Measurements from ENCODE around the gene TCFL5. TPM values are rescaled to one million over a fixed set of nuclear protein-coding genes. Genes with fewer than 3 reads are reported as not detected.
"Not testable (repeated sequence)": the region's sequence is repeated elsewhere in the genome, so short reads cannot be mapped to it uniquely, and the experiment has no call there.

The TCFL5 gene
- polyA plus RNA-seq, 1 donor: 12.6 TPM

DNA sequence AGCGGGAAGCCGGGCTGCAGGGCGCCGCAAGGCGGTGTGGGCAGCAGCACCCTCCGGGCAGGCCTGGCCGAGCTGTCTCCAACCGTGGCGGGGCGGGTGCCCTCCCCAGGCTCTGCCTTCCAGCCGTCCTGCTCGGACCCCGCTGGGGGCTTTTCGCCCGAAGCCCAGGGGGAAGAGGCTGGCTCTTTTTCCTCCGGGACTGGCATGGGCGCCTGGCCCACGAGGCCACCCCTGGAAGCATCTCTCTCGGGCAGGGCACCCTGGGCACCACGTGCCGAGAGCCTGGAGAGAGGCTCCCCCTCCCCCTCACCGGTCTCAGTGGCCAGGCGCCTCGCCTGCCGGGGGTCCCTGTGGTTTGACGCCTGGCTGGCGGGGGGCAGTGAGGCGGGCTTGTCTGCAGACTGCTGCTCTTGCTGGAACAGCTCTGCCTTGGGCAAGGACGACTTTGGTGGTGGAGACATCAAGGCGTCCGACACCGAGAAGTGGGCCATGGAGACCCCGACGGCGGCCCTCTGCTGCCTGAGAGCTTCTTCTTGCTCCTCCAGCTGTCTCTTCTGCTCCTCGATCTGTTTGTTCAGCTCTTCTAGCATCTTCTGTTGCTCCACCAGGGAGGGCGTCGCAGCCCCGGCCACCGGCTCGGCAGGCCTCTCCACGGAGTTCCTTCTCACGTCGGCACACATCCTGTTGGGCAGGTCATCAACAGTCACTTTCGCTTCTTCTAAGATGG is 19.5 kb upstream of the TCFL5 start:
- DNase-seq: no peak

- DNase-seq: no peak
Measured at GRCh38 chr20:62880147-62880934, 18.7 kb upstream of the TCFL5 start.

DNA sequence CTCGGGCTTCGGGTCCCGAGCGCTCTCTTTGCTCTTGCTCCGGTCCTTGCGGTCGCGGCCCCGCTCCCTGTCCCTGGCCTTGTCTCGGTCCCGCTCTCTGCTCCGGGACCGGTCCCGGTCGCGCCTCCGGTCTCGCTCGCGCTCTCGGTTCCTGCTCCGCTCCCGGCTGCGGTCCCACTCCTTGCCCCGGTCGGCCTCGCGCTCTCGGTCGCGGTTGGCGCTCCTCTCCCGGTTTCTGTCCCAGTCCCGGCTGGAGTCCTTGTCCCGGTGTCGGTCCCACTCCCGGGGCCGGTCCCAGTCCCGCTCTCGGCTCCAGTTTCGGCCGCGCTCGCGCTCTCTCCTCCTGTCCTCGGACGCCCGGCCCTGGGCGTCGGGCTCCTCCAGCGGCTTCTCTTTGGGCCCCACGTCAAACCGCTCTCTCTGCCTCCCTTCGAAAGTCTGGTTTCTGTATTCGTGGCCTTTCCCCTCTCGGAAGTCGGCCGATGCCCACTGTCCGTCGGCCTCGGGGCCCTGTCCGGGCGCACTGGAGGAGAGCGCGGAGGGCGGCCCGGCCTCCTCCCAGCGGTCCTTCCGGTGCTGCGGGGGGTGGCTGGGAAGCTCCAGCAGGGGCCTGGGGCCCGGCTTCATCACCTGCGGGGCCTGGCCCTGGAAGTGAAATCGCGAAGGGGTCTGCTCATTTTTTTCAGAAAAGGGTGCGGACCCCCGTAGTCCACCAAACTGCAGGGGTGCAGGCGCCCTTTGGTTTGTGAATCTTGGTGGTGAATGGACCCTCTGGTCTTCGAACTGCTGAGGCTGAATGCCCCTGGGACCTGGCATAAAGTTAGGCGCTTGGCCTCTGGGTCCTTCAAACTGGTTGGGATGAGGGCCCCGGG is 17.9 kb upstream of the TCFL5 start:
- DNase-seq: no peak

DNA sequence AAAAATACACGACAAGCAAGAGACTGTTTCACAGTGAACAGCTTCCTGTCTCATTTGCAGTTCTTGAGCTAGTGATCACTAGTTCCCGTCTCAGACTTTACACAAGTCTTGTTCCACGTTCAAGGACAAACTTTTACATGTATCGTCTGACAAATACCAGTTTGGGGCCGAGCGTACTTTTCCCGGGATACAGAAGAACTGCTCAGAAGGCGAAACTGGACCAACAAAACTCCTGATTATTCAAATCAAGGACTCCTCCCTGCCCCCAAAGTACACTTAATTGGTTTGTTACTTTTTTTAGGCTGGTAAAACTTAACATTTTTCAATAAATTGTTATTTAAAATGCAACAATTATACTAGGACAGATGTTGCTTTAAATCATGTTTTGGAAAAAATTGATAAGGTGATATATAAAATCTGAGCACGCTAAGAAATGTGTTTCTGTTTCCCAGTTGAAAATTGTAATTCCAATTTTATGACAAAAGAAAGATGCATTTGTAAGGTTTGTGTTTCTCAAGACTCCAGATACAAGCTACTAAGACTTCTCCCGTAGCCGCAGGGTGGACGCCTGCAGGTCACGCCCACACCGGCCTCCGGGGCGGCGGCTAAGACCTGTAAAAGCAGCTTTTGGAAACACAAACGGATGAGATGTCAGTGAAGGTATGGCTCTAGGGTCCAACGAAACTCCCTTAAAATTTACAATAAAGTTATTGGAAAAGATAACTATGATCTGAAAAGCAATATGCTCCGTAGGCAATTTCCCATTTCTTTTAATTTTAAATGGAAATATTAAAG is 16.8 kb upstream of the TCFL5 start:
- no peak for DNase-seq

DNA sequence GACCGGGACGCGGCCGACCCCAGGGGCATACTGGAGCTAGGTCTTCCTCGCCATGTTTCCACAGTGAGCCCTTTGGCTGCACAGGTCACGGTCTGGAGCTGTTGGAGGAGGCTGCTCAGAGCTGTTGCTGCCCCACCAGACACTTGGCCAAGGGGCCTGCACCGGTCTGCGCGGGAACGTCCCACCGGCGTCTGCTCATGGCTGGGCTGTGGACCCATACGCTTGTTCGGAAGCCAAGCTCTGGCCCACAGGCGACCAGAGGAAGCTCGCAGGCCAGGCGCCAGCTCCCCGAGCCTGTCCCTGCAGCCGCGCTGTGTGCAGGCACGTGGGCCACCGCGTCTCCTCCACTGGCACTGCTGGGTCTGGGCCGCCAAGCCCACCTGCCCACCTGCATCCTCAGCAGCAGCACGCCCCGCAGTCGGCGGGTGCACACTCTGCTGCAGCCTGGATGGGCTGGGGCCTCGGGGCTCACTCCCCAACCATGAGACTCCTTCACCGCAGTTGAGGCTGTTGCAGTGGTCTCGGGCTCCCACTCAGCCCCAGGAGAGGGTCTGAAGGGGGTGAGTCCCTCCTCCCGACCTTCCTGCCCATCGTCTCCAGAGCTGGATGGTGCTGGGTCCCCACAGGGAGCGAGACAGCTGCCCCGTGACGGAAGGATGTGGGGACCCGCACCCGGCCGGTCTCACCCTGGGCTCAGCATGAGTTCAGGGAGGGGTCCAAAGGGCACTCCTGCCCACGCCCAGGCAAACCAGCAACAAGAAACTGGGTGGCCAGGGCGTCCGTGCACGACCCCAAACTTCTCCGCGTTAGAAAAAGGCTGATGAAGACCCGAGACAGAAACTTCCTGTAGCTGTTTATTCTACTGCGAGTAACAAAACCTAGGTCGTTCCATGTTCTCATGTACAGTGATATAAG is 15.5 kb upstream of the TCFL5 start:
- no peak for DNase-seq

DNA sequence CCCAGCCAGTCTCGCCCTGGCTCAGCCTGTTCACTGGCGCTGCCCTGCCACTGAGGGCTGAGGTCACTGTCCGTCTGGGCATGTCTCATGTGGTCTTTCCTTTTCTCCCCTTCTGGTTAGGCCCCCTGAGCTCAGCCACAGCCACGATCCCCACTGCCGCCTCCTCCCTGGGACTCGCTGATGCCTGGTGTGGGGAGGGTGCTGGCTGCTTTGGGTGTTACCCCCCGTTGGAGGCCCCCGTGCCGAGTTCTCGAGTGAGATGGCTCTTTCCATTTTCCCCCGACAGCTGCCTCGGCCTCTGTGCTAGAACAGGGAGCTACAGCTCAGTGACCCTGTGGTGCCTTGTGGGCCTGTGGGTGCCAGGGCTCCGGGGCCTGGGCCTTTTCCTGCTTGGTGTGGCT is 14.9 kb upstream of the TCFL5 start:
- DNase-seq: no peak

DNA sequence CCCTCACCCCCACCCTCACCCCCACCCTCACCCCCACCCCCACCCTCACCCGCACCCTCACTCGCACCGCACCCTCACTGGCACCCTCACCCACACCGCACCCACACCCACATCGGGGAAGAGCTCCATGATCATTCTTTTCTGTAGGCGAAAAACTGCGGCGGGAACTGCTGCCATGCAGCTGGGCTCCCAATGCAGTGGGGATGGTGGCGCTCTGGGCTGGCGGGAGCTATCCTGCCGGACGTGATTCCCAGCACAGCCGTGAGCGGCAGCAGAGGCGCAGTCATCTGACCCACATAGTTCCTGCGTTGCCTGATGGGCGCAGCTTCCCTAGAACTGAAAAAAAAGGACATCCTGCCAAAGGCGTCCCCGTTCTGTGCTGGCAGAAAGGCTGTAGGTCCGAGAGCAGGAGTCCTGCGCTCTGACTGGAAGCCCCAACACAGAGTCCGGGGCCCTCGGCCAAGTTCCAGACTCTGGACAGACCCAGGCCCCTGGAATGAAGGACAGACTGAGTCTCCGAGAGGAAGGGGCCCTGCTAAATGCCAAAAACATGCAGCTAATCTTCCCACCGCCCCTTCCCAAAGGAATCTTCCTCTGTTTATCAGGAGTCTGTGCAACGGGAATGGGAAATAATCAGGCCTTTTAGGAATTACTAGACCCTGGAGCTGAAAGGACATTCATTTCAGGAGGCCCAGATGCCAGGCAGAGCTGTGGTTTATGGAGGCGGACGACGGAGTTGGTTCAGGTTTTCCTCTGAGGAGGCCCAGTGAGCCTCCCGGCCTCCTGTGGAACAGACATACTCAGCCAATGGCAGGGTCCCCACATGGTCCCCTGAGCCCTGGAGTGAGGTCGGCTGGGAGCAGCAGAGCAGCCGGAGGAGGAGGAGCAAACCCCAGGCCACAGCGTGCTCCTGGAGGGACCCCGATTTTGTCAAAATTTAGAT is 14.1 kb upstream of the TCFL5 start:
- peak; percentile 72 for DNase-seq

GRCh38 chr20:62874964-62875344 is 13.3 kb upstream of the TCFL5 start:
- DNase-seq: no peak

DNA sequence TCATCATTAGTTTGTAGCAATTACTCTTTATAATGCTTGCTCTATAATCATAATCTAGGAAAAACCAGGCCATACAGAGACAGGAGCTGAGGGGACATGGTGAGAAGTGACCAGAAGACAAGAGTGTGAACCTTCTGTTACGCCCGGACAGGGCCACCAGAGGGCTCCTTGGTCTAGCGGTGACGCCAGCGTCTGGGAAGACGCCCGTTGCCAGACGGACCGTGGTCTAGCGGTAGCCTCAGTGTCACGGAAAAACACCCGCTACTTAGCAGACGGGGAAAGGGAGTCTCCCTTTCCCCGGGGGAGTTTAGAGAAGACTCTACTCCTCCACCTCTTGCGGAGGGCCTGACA is 12.0 kb upstream of the TCFL5 start:
- DNase-seq: not testable (repeated sequence)

DNA sequence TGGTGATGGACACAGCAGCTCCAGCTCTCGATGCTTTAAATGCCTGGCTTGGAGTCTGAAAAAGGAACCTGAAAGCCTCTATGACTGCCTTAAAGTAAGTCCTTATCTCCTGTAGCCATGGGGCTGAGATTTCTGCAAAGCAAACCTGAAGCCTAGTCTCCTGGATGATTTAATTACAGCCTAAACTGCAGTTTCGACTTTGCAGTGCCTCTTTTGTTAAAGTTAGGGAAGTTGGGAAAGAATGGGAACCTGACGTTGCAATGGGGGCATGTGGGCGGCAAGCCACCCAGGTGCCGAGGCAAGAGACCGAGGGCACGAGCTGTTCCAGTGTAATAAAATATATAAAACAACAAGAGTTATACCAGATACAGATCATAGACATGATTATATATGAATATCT is 11.7 kb upstream of the TCFL5 start:
- no peak for DNase-seq

DNA sequence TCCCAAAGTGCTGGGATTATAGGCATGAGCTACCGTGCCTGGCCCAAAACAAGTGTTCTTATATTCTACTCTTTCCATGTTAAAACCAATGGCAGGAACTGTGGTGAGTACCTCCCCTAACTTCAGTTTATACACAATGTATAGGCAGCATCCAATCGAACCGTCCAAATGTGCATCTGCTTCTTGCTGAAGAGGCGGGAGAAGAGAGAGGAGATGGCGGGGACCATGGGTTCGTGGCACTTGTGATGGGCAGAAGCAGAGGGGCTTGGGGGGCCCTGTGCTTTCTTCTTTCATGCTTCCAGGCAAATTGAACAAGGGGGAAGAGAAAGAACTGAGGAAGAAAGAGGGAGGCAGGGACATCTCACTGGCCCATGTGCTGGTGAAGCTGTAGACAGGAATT is 11.2 kb upstream of the TCFL5 start:
- no peak for DNase-seq

DNA sequence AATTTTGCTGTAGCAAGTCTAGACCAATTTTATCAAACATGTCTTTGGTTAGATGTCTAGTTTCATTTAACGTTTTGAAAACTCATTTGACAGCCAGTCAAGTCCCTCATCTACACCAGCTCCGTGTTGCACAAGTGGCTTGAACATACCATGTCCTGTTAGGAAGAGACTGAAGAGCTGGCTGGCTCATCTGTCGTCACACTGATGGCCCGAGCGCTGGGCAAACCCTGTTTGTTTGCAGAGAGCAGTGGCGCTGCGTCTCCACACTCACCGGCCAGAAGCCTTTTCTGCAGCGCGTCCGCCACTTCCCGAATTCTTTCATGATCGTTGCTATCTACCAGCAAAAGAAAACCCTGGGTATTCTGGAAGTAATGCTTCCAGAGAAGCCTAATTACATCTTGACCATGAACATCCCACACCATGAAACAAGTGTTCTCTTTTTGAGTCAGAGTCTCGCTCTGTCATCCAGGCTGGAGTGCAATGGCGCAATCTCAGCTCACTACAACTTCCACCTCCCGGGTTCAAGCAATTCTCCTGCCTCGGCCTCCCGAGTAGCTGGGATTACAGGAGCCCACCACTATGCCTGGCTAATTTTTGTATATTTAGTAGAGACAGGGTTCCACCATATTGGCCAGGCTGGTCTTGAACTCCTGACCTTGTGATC is 10.7 kb upstream of the TCFL5 start:
- DNase-seq: no peak

- DNase-seq: no peak
Measured at GRCh38 chr20:62864207-62864606, 2.6 kb upstream of the TCFL5 start.

DNA sequence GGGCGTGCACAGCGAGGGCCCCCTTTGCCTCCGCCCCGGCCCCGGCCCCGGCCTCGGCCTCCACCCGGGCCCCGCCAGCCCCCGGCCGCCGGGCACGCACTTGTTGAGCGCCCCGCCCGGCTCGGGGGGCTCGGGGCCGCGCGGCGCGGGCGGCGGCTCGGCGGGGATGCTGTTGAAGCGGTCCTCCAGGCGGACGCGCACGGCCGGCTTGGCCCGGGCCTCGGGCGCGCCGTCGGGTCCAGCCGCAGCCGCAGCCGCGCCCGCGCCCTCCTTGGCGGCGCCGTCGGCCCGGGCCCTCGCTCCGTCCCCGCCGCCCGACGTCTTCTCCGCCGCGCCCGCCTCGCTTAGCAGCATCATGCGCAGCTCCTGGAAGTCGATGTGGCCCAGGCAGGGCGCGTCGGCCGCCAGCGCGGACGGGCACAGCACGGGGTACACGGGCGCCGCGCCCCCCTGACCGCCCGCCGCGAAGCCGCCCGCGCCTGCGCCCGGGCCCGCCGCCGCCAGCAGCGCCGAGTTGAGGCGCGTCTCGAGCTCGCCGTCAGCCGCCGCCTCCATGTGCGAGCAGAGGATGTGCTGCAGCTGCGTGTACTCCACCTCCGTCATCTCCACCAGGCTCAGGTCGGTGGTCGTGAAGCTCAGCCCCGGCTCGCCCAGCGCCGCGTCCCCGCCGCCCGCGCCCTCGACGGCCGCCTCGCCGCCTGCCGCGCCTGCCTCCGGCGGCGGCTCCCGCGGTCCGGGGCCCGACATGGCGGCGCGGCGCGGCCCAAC is 514 bp downstream of the TCFL5 start:
- DNase-seq: no peak

DNA sequence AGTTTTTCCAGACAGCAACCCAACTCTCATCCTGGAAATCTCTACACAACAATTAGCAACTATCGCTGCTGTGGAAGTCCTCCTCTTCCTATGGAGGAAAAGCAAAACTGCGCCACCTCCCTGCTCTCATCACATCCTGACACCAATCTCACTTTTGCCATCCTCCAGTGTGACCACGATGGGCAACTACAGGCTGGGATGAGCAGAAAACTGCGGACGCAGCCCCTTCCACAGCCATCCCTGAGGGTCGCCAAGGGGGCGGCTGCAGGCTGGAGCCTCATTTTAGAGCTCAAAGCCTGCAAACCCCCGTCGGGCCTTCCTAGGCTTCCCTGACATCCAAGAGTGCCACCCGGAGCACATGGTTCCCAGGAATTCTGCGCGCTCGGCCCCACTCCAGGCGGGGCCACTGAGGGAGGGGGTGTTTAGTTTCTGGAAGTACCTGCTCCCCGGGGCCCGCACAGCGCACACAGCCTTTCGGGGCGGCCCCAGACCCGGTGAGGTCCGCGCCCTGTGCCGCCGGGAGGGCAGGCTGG is 1.2 kb downstream of the TCFL5 start:
- DNase-seq: no peak

DNA sequence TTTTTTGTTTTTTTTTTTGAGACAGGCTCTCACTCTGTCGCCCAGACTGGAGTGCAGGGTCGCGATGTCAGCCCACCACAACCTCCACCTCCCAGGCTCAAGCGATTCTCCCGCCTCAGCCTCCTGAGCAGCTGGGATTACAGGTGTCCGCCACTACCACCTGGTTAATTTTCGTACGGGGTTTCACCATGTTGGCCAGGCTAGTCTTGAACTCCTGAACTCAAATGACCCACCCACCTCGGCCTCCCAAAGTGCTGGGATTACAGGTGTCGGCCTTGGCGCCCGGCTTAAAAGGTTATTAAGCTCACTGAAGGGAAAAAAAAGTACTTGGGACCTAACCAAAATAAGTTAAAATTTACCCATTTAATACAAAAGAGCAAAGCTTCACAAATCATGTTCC is 1.9 kb downstream of the TCFL5 start:
- no peak for DNase-seq

DNA sequence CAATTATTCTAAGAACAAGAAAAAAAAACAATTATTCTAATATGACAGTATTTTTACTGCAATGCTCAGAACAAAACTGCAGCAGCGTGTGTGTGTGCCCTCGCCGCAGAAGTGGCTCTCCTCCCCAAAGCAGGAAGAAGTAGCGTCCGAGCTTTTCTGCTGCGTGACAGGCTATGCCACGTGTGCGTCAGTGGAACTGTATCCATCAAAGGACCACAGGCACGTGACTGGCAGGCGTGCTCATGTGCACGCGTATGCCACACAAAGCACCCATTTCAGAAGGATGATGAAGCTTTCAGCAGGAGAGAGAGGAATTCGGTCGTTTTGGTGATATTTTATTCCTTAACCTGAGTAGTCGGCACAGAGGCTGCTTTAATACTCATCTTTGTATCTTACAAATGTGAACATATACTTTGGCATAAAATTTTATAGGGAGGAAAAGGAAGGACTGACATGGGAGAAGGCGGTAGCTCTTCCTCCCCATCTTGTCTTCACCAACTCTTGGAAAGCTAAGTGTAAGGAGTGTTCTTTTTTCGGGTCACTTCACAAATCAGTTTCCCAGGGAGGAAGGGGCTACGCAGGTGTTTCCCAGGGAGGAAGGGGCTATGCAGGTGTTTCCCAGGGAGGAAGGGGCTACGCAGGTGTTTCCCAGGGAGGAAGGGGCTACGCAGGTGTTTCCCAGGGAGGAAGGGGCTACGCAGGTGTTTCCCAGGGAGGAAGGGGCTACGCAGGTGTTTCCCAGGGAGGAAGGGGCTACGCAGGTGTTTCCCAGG is 3.4 kb downstream of the TCFL5 start:
- DNase-seq: no peak
